Heart right ventricle (tissue), 16 donors: ENCODE results near the gene COL5A2. TPM values are rescaled to one million over a fixed set of nuclear protein-coding genes. Genes with fewer than 3 reads are reported as not detected.

Experiments used
- ATAC-seq, 8 donors: fragments of 200-7000 bp; cut with Tn5 transposase; one replicate each; pipeline ENCODE4 v1.9.1; 2020; ENCODE audit warnings: mild to moderate bottlenecking in 8 of 8, moderate library complexity in 8 of 8, moderate number of reproducible peaks in 1 of 8
- DNase-seq, 2 donors: peaks; one replicate each; pipeline ENCODE4 v3.0.0-alpha.2; 2020
- H3K27ac ChIP-seq, 10 donors: fragments of 200-600 bp; sonication (generic) in 2 of 10; one replicate each; pipeline versions ENCODE4 v1.5.0 to v1.8.0; 2020 to 2022; ENCODE audit warnings: mild to moderate bottlenecking in 3 of 10
- H3K27me3 ChIP-seq, 7 donors: fragments of 200-600 bp; one replicate each; pipeline ENCODE4 v1.8.0; 2021 to 2022; ENCODE audit warnings: mild to moderate bottlenecking in 2 of 7
- H3K36me3 ChIP-seq, 9 donors: fragments of 200-600 bp; sonication (generic) in 1 of 9; one replicate each; pipeline versions ENCODE4 v1.5.0 to v1.8.0; 2020 to 2022; ENCODE audit warnings: mild to moderate bottlenecking in 2 of 9
- H3K4me1 ChIP-seq, 9 donors: fragments of 200-600 bp; sonication (generic) in 1 of 9; one replicate each; pipeline versions ENCODE4 v1.5.0 to v1.8.0; 2020 to 2022; ENCODE audit warnings: mild to moderate bottlenecking in 4 of 9
- H3K4me3 ChIP-seq, 10 donors: fragments of 200-600 bp; sonication (generic) in 2 of 10; one replicate each; pipeline versions ENCODE4 v1.5.0 to v1.8.0; 2020 to 2022; ENCODE audit warnings: mild to moderate bottlenecking in 7 of 10, moderate library complexity in 2 of 10
- H3K9me3 ChIP-seq, 11 donors: fragments of 200-600 bp in 10 of 11; sonication (generic) in 2 of 11; one replicate each; pipeline versions ENCODE4 v1.5.0 to v1.8.0; 2013 to 2022; ENCODE audit warnings: mild to moderate bottlenecking in 2 of 11, control low read depth in 1 of 11, moderate library complexity in 1 of 11
- WGBS, 2 donors: extraction: QIAGEN DNeasy Blood & Tissue Kit; methylation state at CpG; one replicate each; pipeline ENCODE4 v1.1.7; 2013; ENCODE audit warnings: inconsistent platforms in 1 of 2; 5-methylcytosine and 5-hydroxymethylcytosine counted together
- intact Hi-C, 10 donors: fragments of 100-400 bp; cut with DNase I; formaldehyde crosslinking; loops; one replicate each; pipeline versions ENCODE4 v1.11.1 to v1.14.2; 2022
- polyA plus RNA-seq, 2 donors: library from polyadenylated mRNA; stranded (reverse); fragments of 200-250 nt; gene quantifications; one replicate each; pipeline ENCODE4 v1.2.3, GENCODE V29; 2013
- total RNA-seq, 10 donors: library from RNA; stranded (reverse); fragmentation: NEBNext Ultra II Directional in 3 of 10; extraction: Animal tissue kit (Norgen Biotek cat#: 25700) in 3 of 10; gene quantifications; one replicate each; pipeline versions ENCODE4 v1.2.1 to v1.2.4, GENCODE V29; 2021 to 2023
- TF ChIP-seq, protein P1 (sequence below), 9 donors: fragments of 200-600 bp; sonication (generic) in 2 of 9; IDR thresholded peaks; one replicate each; pipeline versions ENCODE4 v1.5.0 to v1.8.0; 2021 to 2022; ENCODE audit warnings: antibody characterized with exemption in 9 of 9, mild to moderate bottlenecking in 5 of 9, moderate library complexity in 1 of 9
- donor health status: Arrhythmogenic right ventricular cardiomyopathy.
- donor health status: ischemic (EF 13 %, LVEDD 7.1; RV severe dilation, severe dysfunction).
- donor health status: healthy with polysubstance abuse.
- donor health status: DM: no; HTN: yes; CAD: no.
- donor health status: DM: no; HTN: no; CAD: no.
- donor health status: ischemic (EF 25% LVEDD 6.9; RV normal size, moderate dysfunction).
- donor health status: ischemic (EF 25% LVEDD 5.7; RV mildly dilated, moderate dysfunction).
- donor health status: healthy.
- donor health status: DM: yes; HTN: yes; CAD: no.
- donor health status: Ischemic cardiomyopathy.
- donor health status: ischemic (EF 35%, LVEDD 5.7; RV mildly dilated, moderate dysfunction).
- donor health status: nonischemic (EF 11% LVEDD 7.7; RV severe dilation, severe dysfunction).
- donor health status: DM: yes; HTN: yes; CAD: no.
- donor health status: PGD.
- donor health status: ischemic (EF 29% LVEDD 5.4; RV normal size, mild dysfunction).
- donor health status: nonischemic (EF 23%, LVEDD 6.1; RV moderate dilation, normal function).

Gene COL5A2
- total and polyA plus RNA-seq, 12 donors = 4.8 to 44.7 (median 8.7) TPM

DNA sequence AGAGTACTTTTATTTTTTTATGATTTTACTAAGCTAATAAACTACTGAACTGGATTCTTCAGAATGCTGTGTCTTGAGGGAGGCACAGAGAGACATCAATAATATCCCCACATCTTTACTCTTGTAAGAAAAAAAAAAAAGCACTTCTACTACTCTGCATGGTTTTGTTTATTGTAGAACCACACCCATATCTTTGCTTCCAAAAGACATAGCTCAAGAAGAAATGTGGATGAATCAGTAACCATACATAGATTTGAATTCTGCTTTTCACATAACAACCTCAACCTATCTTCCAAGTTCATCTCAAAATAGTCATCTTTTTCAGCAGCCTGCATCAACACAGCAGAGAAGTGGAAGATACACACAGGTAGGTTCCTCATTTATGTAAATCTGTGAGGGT is 12.2 kb upstream of the COL5A2 start:
- Histone ChIP-seq H3K27me3 (no peaks in the 10 kb centered on the region), H3K9me3 (peaks cover 0 to 9% (median 0%) of the 10 kb centered on the region in 11 donors), H3K27ac (no peak overlapping the region), H3K36me3 (no peaks in the 10 kb centered on the region), H3K4me1 (no peaks in the 10 kb centered on the region), H3K4me3 (no peak overlapping the region)
- TF ChIP-seq, protein P1, sequence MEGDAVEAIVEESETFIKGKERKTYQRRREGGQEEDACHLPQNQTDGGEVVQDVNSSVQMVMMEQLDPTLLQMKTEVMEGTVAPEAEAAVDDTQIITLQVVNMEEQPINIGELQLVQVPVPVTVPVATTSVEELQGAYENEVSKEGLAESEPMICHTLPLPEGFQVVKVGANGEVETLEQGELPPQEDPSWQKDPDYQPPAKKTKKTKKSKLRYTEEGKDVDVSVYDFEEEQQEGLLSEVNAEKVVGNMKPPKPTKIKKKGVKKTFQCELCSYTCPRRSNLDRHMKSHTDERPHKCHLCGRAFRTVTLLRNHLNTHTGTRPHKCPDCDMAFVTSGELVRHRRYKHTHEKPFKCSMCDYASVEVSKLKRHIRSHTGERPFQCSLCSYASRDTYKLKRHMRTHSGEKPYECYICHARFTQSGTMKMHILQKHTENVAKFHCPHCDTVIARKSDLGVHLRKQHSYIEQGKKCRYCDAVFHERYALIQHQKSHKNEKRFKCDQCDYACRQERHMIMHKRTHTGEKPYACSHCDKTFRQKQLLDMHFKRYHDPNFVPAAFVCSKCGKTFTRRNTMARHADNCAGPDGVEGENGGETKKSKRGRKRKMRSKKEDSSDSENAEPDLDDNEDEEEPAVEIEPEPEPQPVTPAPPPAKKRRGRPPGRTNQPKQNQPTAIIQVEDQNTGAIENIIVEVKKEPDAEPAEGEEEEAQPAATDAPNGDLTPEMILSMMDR (IDR thresholded peaks at IDR 0.05) = no peak
- DNase-seq (no peak), ATAC-seq (no peak)
- intact Hi-C loops = no loop called here

DNA sequence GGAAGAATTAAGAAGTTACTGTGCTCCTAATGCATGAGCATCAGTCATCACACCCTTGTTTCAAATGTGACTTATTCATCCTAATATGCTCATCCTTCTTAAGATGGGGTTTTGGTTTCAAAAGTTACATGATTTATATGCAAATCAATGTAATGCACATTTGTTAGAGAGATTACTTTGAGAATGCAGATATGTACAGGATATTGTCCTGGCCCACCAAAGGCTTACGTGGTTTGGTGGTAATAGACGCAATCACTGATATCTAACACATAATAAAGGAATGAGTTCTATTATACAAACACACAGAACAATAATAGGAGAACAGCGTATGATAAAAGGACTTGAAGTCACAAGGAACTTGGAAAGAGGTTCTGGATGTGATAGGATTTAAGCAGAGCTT is 11.1 kb upstream of the COL5A2 start:
- Histone ChIP-seq H3K4me1 (no peaks in the 10 kb centered on the region), H3K27ac (no peak overlapping the region), H3K9me3 (peaks cover 0 to 6% (median 0%) of the 10 kb centered on the region in 11 donors), H3K36me3 (no peaks in the 10 kb centered on the region), H3K27me3 (no peaks in the 10 kb centered on the region), H3K4me3 (no peak overlapping the region)
- 93 to 97% methylated on average over 3 of the region's 3 CpGs for WGBS, 2 donors
- ATAC-seq (no peak), DNase-seq (no peak)
- intact Hi-C loops = no loop called here
- TF ChIP-seq, protein P1 (IDR thresholded peaks at IDR 0.05) = no peak

DNA sequence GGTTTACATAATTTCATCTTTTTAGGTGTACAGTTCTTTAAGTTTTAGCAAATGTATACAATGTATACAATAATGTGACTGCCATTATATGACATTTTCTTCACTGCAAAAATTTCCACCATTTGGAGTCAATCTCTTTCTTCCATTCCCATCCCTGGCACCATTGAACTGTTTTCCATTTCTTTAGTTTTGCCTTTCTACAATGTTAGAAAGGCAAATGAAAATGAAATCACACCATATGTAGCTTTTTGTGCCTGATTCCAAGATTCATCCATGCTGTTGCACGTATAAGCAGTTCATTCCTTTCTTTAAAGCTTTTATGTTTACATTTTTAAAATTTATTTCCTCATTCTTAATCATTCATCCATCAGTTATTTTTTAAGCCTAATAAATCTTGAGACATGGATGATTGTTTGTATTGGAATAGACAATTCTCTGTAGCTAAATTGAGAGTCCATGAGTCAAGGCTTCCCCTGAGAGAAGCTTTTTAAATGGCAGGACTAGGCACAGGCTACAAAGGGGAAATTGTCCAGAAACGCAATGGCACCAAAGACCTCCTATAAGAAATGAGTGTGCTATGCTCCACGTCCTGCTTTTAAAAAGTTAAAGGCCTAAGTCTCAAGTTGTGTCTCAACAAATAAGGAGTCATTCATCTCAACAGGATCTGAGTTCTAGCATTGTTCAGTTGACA is 8.7 kb upstream of the COL5A2 start:
- 72 to 80% methylated on average over 3 of the region's 3 CpGs for WGBS, 2 donors
- intact Hi-C loops = no loop called here
- no peak overlapping the region for H3K27ac ChIP-seq
- no peaks in the 10 kb centered on the region for H3K27me3 ChIP-seq
- H3K36me3 ChIP-seq = no peaks in the 10 kb centered on the region
- ATAC-seq = no peak
- TF ChIP-seq, protein P1 (IDR thresholded peaks at IDR 0.05) = no peak
- DNase-seq = no peak
- no peak overlapping the region for H3K4me3 ChIP-seq
- no peaks in the 10 kb centered on the region for H3K4me1 ChIP-seq
- H3K9me3 ChIP-seq = no peaks in the 10 kb centered on the region

DNA sequence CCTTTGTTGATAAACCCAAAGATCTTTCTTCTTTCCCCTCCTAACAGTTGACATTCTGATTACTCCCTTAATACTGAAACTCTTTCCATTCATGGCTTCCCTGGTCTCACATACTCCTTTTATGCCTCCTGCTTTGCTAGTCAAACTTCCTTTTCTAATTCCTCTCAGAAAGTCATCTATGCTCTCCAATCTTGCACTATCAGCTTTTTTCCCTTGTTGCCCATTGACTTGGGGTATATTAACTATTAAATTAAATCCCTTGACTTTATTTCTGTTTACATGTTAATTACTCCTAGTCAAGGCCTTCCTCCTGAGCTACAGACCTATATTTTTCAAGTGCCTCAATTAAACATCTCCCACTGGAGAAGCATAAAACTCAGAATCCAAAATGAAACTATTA is 3.6 kb upstream of the COL5A2 start:
- Histone ChIP-seq H3K27ac (no peak overlapping the region), H3K27me3 (peaks cover 0 to 3% (median 0%) of the 10 kb centered on the region in 7 donors), H3K4me3 (no peak overlapping the region), H3K4me1 (peaks cover 0 to 3% (median 0%) of the 10 kb centered on the region in 9 donors), H3K9me3 (no peaks in the 10 kb centered on the region), H3K36me3 (no peaks in the 10 kb centered on the region)
- ATAC-seq (no peak), DNase-seq (no peak)
- TF ChIP-seq, protein P1 (IDR thresholded peaks at IDR 0.05) = no peak
- intact Hi-C loops = no loop called here
